ENCODE results near the gene LDLRAP1. TPM values are rescaled to one million over a fixed set of nuclear protein-coding genes. Genes with fewer than 3 reads are reported as not detected.

The LDLRAP1 gene
- total and polyA plus RNA-seq, 2 of the 4 experiments (the other 2 are of a cell fraction) = 4.5 to 14.4 TPM

DNA sequence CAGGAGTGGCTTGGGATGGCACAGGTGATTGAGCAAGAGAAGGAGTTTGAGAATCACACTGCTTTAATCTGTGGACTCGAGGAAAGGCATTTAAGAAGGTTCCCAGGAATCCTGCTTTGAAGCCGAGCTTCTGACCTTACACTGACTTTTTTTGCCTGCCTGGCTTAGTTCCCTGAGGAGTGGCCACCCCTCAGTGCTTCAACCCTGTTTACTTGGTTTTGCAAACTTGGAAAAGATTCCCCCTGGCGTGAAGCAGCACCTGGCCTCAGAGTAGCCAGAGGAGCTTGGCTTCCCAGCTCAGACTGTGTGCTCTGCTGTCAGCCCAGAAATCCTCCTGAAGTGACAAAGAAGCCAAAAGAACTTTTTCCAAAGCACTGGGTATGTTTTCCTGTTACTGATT, 48.5 kb upstream of the LDLRAP1 start:
- Histone ChIP-seq H3K4ac (ENCODE audit: low read depth, low read length) (no peak overlapping the region), H4K8ac (ENCODE audit: low read depth in 2 of 2, low read length in 2 of 2) (no peak overlapping the region), H4K20me1 (ENCODE audit: insufficient read depth, low read length) (no peaks in the 10 kb centered on the region), H3K9me1 (ENCODE audit: insufficient read depth, low read length) (no peaks in the 10 kb centered on the region), H3K56ac (ENCODE audit: extremely low read depth, insufficient read depth, low read length) (no peak overlapping the region), H3K27me3 (ENCODE audit: control insufficient read depth, insufficient read depth, low read length) (no peaks in the 10 kb centered on the region), H3K4me1 (ENCODE audit: control insufficient read depth, insufficient read depth, low read length) (no peaks in the 10 kb centered on the region), H2AK9ac (replicated peaks; ENCODE audit: low read depth, low read length, poor library complexity) (no peak overlapping the region), H2BK20ac (ENCODE audit: low read depth, low read length) (no peak overlapping the region), H3K4me2 (ENCODE audit: low read depth, low read length) (no peak overlapping the region), H3K79me1 (ENCODE audit: low read depth in 1 of 2, low read length in 2 of 2) (peaks cover 0 to 6% of the 10 kb centered on the region in 2 experiments; a peak in 2 of 4 replicates), H2BK5ac (ENCODE audit: low read depth, low read length, poor library complexity, severe bottlenecking) (no peak overlapping the region), H3K9ac (ENCODE audit: low read depth, low read length) (no peak overlapping the region), H2BK120ac (ENCODE audit: low read depth, low read length) (no peak overlapping the region), H2AFZ (replicated peaks; ENCODE audit: low read length, poor library complexity) (no peak overlapping the region), H3K14ac (replicated peaks; ENCODE audit: low read depth, low read length) (no peak overlapping the region), H2BK15ac (ENCODE audit: low read depth, low read length) (no peak overlapping the region), H2AK5ac (ENCODE audit: low read depth, low read length) (no peak overlapping the region), H3K36me3 (ENCODE audit: control insufficient read depth, insufficient read depth, low read length) (peaks cover 35% of the 10 kb centered on the region), H3K18ac (ENCODE audit: low read depth, low read length) (no peak overlapping the region), H4K5ac (ENCODE audit: low read depth, low read length) (no peak overlapping the region), H3K4me3 (ENCODE audit: insufficient read depth, low read depth, low read length) (no peak overlapping the region), H3K23ac (ENCODE audit: low read depth, low read length) (no peak overlapping the region), H3K27ac (ENCODE audit: insufficient read depth, low read length) (no peak overlapping the region), H4K91ac (ENCODE audit: insufficient read depth, low read depth, low read length) (no peak overlapping the region), H3K9me3 (ENCODE audit: control insufficient read depth, insufficient read depth, low read length) (no peaks in the 10 kb centered on the region)
- in situ Hi-C loops (cut with MboI; ENCODE audit: low sequenced_read_pairs) (no loop called here), intact Hi-C loops (cut with micrococcal nuclease) (no loop called here), dilution Hi-C loops (cut with HindIII; ENCODE audit: low sequenced_read_pairs, unreplicated experiment) (no loop called here)
- no TSS peak for BruUV-seq (replicated peaks)
- WGBS, 2 experiments (ENCODE audit: extremely low coverage in 2 of 2, insufficient read length in 1 of 2) = 67% methylated on average over 1 of the region's 3 CpGs; no CpG with 5 or more reads in 1 of the 2 experiments
- TF ChIP-seq RCOR1 (IDR thresholded peaks at IDR 0.05; ENCODE audit: insufficient replicate concordance, low read length) (no peak), BHLHE40 (IDR thresholded peaks at IDR 0.05; ENCODE audit: low read depth, low read length) (no peak), MAZ (IDR thresholded peaks at IDR 0.05; ENCODE audit: borderline replicate concordance, low read depth, low read length) (no peak)
- ATAC-seq (ENCODE audit: low read depth) = no peak
- POLR2A ChIA-PET (ENCODE audit: unreplicated experiment) = no interaction called here
- CTCF ChIA-PET = no interaction called here
- no peak for DNase-seq
